AG09309 (cell line): ENCODE results near the gene KRTAP5-5.
"Not testable (repeated sequence)": the region's sequence is repeated elsewhere in the genome, so short reads cannot be mapped to it uniquely, and the experiment has no call there.

Source experiments
- DNase-seq: peaks from one replicate; pipeline ENCODE4 v3.0.0-alpha.2; 2010; ENCODE audit warnings: low read depth
- H3K4me3 ChIP-seq: 2 replicates; pipeline ENCODE4 v1.5.1; 2011; ENCODE audit warnings: mild to moderate bottlenecking, low read depth, low read length, moderate library complexity; ENCODE audit not compliant: control insufficient read depth
- TF ChIP-seq, protein P1 (sequence below): IDR thresholded peaks from 2 replicates; pipeline ENCODE4 v1.5.1; 2011; ENCODE audit warnings: mild to moderate bottlenecking, low read depth, low read length, inconsistent platforms; ENCODE audit not compliant: insufficient read depth, control insufficient read depth; ENCODE audit errors: missing control alignments

The KRTAP5-5 gene

GRCh38 chr11:1644601-1645356, 15.2 kb downstream of the KRTAP5-5 start:
- TF ChIP-seq, protein P1, sequence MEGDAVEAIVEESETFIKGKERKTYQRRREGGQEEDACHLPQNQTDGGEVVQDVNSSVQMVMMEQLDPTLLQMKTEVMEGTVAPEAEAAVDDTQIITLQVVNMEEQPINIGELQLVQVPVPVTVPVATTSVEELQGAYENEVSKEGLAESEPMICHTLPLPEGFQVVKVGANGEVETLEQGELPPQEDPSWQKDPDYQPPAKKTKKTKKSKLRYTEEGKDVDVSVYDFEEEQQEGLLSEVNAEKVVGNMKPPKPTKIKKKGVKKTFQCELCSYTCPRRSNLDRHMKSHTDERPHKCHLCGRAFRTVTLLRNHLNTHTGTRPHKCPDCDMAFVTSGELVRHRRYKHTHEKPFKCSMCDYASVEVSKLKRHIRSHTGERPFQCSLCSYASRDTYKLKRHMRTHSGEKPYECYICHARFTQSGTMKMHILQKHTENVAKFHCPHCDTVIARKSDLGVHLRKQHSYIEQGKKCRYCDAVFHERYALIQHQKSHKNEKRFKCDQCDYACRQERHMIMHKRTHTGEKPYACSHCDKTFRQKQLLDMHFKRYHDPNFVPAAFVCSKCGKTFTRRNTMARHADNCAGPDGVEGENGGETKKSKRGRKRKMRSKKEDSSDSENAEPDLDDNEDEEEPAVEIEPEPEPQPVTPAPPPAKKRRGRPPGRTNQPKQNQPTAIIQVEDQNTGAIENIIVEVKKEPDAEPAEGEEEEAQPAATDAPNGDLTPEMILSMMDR = no peak
- DNase-seq = no peak
- H3K4me3 ChIP-seq = no peak overlapping the region

GRCh38 chr11:1645357-1645821, 15.8 kb downstream of the KRTAP5-5 start:
- TF ChIP-seq, protein P1 = no peak
- H3K4me3 ChIP-seq = no peak overlapping the region
- no peak for DNase-seq

DNA sequence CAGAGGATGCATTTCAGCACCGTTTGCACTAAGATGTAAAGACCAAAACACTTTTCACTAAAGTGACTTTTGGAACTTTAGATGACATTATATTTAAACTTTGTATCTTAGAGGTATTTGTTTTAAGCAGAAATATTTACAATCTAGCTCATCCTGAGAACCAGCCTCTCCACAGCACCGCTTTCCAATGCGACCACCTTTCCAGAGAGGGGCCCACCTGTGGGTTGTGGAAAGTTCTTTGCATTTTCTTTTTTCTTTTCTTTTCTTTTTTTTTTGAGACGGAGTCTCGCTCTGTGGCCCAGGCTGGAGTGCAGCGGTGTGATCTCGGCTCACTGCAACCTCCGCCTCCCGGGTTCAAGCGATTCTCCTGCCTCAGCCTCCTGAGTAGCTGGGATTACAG, 17.0 kb downstream of the KRTAP5-5 start:
- DNase-seq, H3K4me3 ChIP-seq: not testable (repeated sequence)

- no peak for DNase-seq
- no peak overlapping the region for H3K4me3 ChIP-seq
- TF ChIP-seq, protein P1 = no peak
These were observed 18.5 kb downstream of the KRTAP5-5 start for GRCh38 chr11:1647901-1648652.

- TF ChIP-seq, protein P1 = no peak
- DNase-seq = no peak
These were observed 19.3 kb downstream of the KRTAP5-5 start for GRCh38 chr11:1648653-1649420.

GRCh38 chr11:1650034-1650917, 20.7 kb downstream of the KRTAP5-5 start:
- TF ChIP-seq, protein P1 = no peak
- DNase-seq = no peak
- no peak overlapping the region for H3K4me3 ChIP-seq

More at GRCh38 chr11:1648653-1649420, 19.3 kb downstream of the KRTAP5-5 start:
- H3K4me3 ChIP-seq = no peak overlapping the region
